NOMO-1 (cell line): ENCODE measurements around the gene CCDC178.
"Not testable (repeated sequence)": the region's sequence is repeated elsewhere in the genome, so short reads cannot be mapped to it uniquely, and the experiment has no call there.

Experiments used
- DNase-seq, 2 experiments: peaks; one replicate each; lab custom pipeline; 2025; ENCODE audit not compliant: unreplicated experiment in 2 of 2; lab: John Stamatoyannopoulos, UW

CCDC178 gene

DNA sequence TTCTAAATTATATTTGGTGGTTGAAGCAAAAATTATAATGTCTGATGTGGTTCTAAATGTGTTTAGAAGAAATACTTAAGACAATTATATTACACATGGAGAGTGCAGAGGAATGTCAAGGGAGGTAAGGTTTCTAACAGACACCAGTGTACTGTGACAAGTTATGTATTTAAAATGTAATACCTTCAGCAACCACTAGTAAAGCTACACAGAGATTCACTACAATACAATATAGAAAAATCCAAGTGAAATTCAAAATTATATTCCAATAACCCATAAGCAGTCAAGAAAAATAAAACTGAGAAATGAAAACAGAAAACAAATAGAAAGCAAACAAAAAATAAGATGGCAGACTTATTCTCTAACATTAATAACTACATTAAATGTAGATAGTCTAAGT, 418.2 kb downstream of the CCDC178 start:
- DNase-seq: no peak

DNA sequence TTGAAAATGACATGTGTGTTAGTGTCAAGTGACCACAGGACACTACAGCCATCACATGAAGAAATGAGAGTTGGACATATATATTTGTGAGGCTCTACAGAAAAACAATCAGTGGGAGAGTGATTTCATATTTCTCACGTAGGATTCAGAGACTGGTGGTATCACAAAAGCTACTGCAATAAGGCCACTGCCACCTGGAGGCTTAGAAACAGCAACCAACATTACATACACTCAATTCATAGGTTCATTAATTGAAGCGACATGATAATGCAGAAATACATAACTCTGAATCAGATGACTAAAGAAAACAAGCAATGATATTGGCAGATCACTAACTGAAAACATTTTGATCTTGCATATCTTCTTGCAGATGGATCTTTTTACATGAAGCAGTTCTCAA, 419.6 kb downstream of the CCDC178 start:
- no peak for DNase-seq

DNA sequence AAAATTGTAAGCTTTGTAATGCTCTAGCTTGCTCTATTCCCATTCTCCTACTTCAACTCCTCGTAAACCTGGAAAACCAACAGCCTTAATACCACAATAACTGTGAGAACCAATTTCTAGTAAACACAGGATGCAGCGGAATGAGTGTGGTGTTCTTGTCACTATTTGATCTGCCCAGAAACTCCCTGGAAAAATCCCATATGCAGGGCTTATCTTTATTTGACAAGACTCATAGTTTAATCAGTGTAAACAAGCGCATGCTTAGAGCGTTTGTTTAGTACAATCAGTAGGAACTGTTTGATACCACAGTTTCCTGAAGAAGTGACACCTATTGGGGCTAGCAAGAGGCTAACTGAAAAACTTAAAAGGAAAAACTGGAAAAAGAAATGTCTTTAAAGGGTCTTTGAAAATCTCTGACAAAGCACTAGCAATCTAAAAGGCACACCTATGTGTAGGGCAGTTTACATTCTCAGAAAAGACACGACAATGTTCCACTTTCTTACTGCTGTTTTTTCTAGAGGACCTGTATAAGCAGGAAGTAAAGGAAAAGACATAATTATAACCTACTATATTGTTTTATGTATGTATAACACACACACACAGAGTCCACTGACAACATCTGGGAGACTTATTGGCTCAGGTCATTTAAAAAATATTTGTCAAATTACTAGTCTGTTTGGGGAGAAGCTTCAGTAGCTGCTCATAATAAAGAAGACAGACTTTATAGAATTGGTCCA, 426.3 kb downstream of the CCDC178 start:
- DNase-seq: no peak

DNA sequence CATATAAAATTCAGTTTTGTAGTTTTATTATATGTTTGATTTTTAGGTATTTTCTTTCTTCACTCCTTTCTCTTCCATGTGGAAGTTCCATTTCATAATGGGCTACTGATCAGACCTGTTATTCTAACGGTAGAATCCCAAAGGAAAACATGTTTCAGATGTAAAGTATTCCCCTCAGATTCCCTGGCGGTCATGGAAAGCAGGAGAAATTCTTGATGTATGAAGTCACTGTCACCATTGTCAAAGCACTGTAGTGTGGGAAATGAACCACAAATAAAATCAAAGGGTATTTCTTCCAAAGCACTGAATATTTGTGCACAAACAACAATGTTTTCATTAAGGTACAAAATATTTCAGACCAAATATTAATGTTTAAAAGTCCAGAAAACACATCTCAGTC, 430.4 kb downstream of the CCDC178 start:
- no peak for DNase-seq

- no peak for DNase-seq
Observed at GRCh38 chr18:32998921-32999320, 441.6 kb downstream of the CCDC178 start.

GRCh38 chr18:32998285-32998684, 442.2 kb downstream of the CCDC178 start:
- no peak for DNase-seq

- no peak for DNase-seq
Observed at GRCh38 chr18:32983721-32984120, 456.8 kb downstream of the CCDC178 start.

DNA sequence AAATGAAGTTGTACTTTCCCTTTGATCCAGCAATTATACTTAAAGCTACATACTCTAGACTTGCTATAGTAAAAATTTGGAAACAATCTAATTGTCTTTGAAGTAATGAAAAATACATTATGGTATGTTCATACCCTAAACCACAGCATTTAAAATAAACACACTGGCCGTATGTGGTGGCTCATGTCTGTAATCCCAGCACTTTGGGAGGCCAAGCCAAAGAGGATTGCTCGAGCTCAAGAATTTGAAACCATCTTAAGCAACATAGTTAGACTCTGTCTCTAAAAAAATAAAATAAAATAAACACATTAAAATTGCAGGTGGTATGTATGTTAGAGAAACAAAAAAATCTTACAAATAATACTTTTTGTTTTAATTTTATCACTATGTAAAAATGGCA, 459.6 kb downstream of the CCDC178 start:
- DNase-seq: no peak

- DNase-seq: no peak
Observed at GRCh38 chr18:32975501-32975900, 465.0 kb downstream of the CCDC178 start.

GRCh38 chr18:32975163-32975436, 465.4 kb downstream of the CCDC178 start:
- no peak for DNase-seq

DNA sequence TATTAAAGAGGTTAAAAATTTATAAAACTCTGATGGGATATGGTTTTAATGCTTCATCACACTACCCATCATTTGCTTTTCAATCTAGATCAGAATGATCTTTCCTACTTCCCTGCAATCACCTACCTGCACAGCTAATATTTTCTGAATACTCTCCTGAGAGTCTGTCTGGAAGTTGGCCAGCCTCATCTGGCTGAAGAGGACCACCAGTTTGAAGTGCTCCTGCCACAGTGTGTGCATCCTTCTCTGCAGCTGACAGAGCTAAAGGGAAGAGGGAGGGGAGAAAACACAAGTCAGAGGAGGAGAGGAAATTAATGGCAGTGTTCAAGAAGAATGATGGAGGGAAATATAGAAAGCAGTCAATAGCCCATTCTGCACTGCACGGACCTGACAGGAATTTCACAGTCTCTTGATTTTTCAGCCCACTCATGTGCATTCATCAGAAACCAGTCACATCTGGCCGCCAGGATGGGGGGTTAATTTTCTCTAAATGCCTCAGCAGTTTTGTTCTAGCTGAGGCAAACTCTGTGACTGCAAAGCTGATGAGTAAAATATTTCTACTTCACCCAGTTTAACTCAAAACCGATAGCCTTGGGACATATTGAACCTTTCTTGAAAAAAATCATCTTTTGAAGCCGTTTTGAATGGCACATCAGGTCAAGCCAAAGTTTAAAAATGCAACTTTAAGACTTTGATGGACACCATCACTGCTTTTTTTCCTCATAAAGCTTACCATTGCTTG, 465.9 kb downstream of the CCDC178 start:
- DNase-seq: no peak

GRCh38 chr18:32968248-32968647, 472.3 kb downstream of the CCDC178 start:
- DNase-seq: no peak

GRCh38 chr18:32966141-32966540, 474.4 kb downstream of the CCDC178 start:
- DNase-seq: no peak

DNA sequence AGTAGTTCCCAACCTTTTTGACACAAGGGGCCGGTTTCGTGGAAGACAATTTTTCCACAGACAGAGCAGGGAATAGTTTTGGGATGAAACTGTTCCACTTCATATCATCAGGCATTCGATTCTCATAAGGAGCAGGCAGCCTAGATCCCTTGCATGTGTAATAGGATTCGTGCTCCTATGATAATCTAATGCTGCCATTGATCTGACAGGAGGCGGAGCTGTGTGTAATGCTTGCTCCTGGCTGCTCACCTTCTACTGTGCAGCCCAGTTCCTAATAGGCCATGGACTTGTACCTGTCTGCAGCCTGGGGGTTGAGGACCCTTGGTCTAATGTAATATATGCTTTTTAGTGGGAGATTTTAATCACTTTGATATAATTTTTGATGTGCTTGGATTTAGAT, 479.0 kb downstream of the CCDC178 start:
- no peak for DNase-seq

DNA sequence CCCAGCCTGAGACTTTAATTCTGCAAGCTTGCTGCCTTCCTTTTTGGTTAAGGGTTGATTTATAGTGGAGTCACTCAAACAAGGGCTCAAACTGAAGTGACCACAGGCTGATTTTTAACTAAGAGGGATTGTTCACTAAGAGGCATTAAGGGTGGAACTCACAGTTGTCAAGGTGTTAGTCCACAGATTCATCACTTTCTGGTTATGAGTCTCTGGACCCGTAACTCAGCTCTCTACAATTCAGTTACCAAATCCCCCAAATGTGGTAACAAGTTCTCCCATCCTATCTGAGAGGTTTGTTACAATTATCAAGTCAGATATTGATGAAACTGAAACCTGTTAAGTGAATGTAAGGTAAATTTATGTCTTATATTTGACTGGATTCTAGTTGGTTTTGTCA, 481.8 kb downstream of the CCDC178 start:
- no peak for DNase-seq

DNA sequence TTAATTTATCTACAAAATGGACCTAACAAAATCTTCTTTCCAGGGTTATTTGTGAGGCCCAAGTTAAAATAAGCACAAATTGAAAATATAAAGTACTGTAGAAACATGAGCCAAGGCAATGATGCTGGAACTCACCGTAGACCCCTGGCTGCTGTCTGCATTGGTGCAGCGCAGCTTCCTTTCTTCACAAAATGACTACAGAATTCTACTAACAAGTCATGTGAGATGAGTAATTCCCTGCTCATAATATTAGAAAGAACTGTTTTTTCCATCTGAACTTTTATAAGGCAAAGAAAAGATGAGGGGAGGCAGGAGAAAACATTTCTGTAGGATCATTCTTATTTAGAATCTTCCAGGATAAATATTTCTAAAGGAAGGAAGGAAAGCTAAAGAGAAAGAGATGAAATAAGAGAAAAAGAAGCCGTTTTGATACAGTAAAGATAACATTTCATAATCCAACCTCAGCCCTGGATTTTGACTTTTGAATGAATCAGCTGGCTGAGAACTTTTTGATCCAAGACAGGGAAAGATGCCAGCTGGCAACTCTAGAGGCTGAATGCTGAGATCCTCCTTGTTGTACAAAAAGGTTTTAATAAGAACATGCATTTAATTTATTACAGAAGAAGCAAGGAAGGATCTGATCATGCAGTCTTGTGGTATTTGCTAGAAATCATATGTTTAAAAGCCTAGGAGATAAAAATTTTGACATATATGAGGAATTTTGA, 483.8 kb downstream of the CCDC178 start:
- DNase-seq: no peak

GRCh38 chr18:32952318-32952717, 488.2 kb downstream of the CCDC178 start:
- not testable (repeated sequence) for DNase-seq

GRCh38 chr18:32937597-32937996, 502.9 kb downstream of the CCDC178 start:
- DNase-seq: no peak

- no peak for DNase-seq
Observed at GRCh38 chr18:32937066-32937465, 503.5 kb downstream of the CCDC178 start.

GRCh38 chr18:32934201-32934600, 506.3 kb downstream of the CCDC178 start:
- DNase-seq: no peak

DNA sequence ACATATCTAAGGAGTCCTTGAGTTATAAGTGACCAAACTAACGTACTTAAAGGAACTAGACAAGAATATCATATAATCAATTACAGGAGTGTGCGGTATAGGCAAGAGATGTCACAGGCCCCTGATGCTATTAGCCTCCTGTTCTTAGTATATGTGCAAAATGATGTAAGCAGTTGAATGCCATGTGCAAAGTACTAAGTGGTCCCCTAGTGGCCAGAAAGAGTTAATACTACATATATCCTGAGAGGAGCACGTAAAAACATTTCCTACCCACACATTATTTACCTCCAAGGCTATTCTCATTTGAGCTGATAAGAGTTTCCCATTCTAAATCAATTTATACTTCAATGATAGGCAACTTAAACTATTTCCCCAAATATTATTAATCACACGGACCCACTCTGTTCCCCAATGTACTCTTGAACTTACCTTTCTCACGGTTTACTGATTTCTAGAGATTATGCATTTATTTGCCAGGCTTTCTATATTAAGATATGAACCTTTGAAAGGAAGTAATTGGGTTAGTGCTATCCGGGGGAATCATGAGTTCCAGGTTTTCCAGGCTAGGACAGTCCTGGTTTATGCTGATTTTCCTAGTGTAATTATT, 509.7 kb downstream of the CCDC178 start:
- peak; percentile 23 to 57 for DNase-seq

DNA sequence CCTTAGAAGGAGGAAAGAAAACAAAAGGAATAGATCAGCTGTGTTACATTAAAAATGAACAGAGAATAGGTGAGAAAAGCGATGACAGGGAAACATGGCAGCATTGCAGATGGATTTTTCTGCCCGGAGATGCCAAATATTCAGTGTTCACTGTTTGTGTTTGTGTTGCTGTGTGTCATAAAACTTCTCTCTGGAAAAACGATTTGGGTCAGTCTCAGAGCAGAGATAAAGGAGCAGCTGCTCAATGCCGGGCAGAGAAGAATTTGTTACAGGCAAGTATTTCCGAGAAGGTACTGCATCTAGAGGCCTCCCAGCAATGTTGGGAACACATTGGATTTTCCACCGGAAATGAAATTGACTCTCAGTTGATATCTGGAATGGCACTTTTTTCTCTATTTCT, 511.3 kb downstream of the CCDC178 start:
- DNase-seq: no peak
